Measurements from ENCODE around the gene VSIG10L2.

Gene VSIG10L2

GRCh38 chr11:125926682-125927081 is 19.2 kb upstream of the VSIG10L2 start:
- TF ChIP-seq, protein P1, sequence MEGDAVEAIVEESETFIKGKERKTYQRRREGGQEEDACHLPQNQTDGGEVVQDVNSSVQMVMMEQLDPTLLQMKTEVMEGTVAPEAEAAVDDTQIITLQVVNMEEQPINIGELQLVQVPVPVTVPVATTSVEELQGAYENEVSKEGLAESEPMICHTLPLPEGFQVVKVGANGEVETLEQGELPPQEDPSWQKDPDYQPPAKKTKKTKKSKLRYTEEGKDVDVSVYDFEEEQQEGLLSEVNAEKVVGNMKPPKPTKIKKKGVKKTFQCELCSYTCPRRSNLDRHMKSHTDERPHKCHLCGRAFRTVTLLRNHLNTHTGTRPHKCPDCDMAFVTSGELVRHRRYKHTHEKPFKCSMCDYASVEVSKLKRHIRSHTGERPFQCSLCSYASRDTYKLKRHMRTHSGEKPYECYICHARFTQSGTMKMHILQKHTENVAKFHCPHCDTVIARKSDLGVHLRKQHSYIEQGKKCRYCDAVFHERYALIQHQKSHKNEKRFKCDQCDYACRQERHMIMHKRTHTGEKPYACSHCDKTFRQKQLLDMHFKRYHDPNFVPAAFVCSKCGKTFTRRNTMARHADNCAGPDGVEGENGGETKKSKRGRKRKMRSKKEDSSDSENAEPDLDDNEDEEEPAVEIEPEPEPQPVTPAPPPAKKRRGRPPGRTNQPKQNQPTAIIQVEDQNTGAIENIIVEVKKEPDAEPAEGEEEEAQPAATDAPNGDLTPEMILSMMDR (conservative IDR thresholded peaks at IDR 0.05; ENCODE audit: low read depth), result no peak
- no peak overlapping the region for H3K27ac ChIP-seq
- ChIA-PET CTCF (no interaction called here), POLR2A (ENCODE audit: low non-redundant PET) (no interaction called here)
- no peak for DNase-seq (ENCODE audit: low spot score)

DNA sequence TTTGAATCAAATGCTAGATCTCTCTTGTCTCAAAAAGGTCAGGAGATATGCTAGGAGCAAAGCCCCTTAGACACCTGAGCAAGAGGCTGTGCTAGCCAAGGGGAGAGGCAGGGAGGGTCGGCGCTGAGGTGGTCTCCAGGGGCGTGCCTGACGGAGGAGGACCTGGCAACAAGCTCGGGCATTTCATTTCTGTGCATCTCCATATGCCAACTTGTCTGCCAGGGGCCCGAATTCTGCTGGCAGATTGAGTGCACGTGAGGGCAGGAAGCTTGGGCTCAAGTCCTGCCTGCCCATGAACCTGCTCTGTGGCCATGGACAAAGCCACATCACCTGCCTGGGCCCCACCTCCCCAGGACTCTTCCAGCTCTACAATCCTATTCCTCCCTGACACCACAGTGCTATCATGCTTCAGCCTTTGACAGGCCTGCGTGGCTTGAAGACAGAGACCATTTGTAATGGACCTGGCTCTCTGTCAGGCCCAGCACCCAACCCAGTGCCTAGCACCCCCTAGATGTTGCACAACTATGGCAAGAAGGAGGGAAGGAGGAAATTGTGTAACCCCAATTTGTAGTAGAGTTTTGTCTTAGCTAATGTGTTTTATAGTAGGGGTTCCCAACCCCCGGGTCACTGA is 16.3 kb upstream of the VSIG10L2 start:
- POLR2A ChIA-PET (ENCODE audit: low non-redundant PET), result no interaction called here

GRCh38 chr11:125930076-125930450 is 15.8 kb upstream of the VSIG10L2 start:
- no peak for DNase-seq (ENCODE audit: low spot score)
- TF ChIP-seq, protein P1 (conservative IDR thresholded peaks at IDR 0.05; ENCODE audit: low read depth), result no peak
- ChIA-PET CTCF (interaction anchor here (0.5 to 0.6 kb wide), 3 partner anchors 12 to 354 kb away, joined by 3 to 6 read pairs (median 3); no protein-coding TSS in a partner anchor), POLR2A (ENCODE audit: low non-redundant PET) (no interaction called here)
- no peak overlapping the region for H3K27ac ChIP-seq

More for the DNA sequence above, 16.3 kb upstream of the VSIG10L2 start:
- CTCF ChIA-PET, result interaction anchor here (0.5 to 1.5 kb wide), 4 partner anchors 12 to 264 kb away, joined by 3 read pairs; no protein-coding TSS in a partner anchor
- no peak overlapping the region for H3K27ac ChIP-seq
- DNase-seq (ENCODE audit: low spot score), result no peak
- TF ChIP-seq, protein P1 (conservative IDR thresholded peaks at IDR 0.05; ENCODE audit: low read depth), result no peak

DNA sequence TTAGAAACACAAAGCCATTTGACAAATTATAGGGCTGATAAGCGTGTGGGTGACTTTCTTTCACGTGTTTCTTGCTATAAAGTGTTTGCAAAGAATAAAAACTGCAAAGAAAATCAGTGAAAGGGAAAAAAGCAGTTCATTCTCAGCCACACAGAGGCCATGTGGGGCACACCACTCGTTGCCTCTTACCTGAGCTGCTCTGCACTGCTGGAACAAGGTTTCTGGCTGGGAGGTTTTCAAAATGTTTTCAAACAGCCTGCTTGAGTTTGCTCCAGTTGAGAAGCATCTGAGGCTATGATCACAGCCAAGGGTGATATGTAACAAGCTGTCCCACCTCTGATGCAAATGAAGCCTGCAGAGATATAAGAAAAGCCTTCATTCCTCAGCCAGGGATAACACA is 14.7 kb upstream of the VSIG10L2 start:
- TF ChIP-seq, protein P1 (conservative IDR thresholded peaks at IDR 0.05; ENCODE audit: low read depth), result no peak
- ChIA-PET POLR2A (ENCODE audit: low non-redundant PET) (no interaction called here), CTCF (no interaction called here)
- no peak for DNase-seq (ENCODE audit: low spot score)
- no peak overlapping the region for H3K27ac ChIP-seq

GRCh38 chr11:125931668-125932067 is 14.2 kb upstream of the VSIG10L2 start:
- DNase-seq (ENCODE audit: low spot score), result no peak
- no peak overlapping the region for H3K27ac ChIP-seq
- TF ChIP-seq, protein P1 (conservative IDR thresholded peaks at IDR 0.05; ENCODE audit: low read depth), result no peak
- ChIA-PET POLR2A (ENCODE audit: low non-redundant PET) (no interaction called here), CTCF (no interaction called here)

DNA sequence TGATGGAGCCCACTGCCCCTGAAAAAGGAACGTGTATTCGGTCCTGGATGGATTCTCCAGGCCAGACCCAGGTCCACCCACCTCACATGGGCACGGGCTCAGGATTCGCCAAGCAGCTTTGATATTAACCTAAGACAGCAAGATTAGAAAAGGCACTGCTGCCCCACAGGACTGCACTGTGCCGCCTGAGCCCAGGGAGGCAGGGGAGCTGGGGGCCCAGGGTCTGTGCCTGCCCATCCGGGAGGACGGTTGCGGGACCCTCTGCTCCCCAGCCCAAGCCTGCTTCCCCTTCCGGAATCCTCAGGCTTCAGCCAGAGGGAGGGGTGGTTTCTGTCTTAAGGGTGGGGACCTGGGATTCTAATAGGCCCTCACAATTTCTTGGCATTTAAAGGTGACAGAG is 13.5 kb upstream of the VSIG10L2 start:
- CTCF ChIA-PET, result no interaction called here
- DNase-seq (ENCODE audit: low spot score), result no peak
- POLR2A ChIA-PET (ENCODE audit: low non-redundant PET), result no interaction called here
- TF ChIP-seq, protein P1 (conservative IDR thresholded peaks at IDR 0.05; ENCODE audit: low read depth), result no peak
- no peak overlapping the region for H3K27ac ChIP-seq
